GM10248 (cell line): ENCODE results near the gene UBE2I.
"Not testable (repeated sequence)": the region's sequence is repeated elsewhere in the genome, so short reads cannot be mapped to it uniquely, and the experiment has no call there.

ENCODE experiments used
- CTCF ChIA-PET: fragments of 300-600 bp; sonication (Branson Sonifier 250); formaldehyde crosslinking; extraction: SDS; loops from one replicate; lab custom pipeline; 2021; ENCODE audit warnings: antibody characterized with exemption; lab: Yijun Ruan, JAX
- POLR2A ChIA-PET: fragments of 350-650 bp; sonication (Branson Sonifier 250); formaldehyde crosslinking; extraction: SDS; loops from one replicate; lab custom pipeline; 2020; ENCODE audit warnings: antibody characterized with exemption; lab: Yijun Ruan, JAX
- DNase-seq: peaks from one replicate; pipeline ENCODE4 v3.0.0; 2012; ENCODE audit errors: extremely low spot score
- CTCF ChIP-seq: IDR thresholded peaks from 2 replicates; pipeline ENCODE4 v1.5.1; 2012; ENCODE audit warnings: mild to moderate bottlenecking, low read depth; ENCODE audit errors: extremely low read depth, missing control alignments, control extremely low read depth

The UBE2I gene

DNA sequence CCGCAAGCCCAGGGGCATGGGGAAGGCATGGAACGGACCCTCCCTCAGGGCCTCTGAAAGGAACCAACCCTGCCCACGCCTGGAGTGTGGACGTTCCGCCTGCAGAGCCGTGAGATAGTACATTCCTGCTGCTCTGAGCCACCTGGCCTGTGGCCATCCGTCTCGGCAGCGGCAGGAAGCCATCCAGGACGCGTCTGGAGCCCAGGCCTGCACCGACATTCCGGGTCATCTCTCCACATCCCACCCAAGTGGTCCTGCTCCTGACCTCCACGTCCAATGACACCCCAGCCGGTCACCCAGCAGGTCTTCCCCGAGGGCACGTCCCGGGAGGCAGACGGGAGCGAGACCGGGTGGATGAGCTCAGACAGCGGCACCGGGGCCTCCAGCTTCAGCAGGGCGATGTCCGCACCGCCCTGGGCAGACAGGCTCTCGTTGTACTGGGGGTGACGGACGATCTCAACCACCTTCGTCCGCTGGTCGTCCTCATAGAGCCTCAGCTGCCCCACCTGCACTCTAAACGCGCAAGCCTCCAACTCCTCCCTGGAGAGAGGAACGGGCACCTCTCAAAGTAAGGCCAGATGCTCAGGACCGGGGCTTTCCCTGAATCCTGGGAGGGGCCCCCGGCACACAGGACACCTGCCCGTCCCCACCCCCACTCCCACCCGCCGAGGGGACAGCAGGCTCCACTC is 21.3 kb upstream of the UBE2I start:
- ChIA-PET CTCF (interaction anchor here (1.7 kb wide), 1 partner anchor 12 kb away, joined by 7 read pairs; no protein-coding TSS in a partner anchor), POLR2A (no interaction called here)
- DNase-seq: no peak
- TF ChIP-seq CTCF: no peak

DNA sequence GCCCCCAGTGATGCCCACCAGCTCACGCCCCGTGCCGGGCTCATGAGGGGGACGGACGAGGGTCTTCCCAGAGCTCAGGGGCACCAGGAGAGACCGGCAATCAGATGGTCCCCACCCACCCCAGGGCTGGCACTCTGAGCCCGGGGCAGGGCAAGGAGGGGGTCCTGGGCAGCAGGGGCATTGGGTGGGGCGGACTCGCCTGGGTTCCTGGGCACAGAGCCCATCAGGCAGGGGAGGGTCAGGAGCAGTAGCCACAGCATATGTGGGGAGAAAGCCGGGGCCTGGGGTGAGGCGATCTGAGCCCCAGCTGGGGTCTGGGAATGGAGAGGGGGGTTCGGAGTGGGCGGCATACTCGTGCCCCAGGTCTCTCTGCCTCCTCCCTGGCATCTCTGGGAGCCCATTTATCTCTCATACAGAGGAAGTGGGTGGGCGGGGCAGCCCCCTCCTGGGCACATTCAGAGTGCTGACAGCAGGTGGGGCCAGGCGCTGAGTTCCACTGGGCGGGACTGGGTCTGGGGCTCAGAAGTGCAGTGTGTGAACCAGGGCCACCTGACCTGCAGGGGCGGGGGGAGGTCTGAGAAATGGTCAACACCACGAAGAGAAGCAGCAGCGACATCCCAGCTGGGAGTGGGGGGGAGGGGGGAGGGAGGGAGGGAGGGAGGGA is 20.5 kb upstream of the UBE2I start:
- POLR2A ChIA-PET: no interaction called here
- DNase-seq: no peak
- no peak for TF ChIP-seq CTCF
- CTCF ChIA-PET: interaction anchor here (2.8 kb wide), 1 partner anchor 12 kb away, joined by 13 read pairs; no protein-coding TSS in a partner anchor

DNA sequence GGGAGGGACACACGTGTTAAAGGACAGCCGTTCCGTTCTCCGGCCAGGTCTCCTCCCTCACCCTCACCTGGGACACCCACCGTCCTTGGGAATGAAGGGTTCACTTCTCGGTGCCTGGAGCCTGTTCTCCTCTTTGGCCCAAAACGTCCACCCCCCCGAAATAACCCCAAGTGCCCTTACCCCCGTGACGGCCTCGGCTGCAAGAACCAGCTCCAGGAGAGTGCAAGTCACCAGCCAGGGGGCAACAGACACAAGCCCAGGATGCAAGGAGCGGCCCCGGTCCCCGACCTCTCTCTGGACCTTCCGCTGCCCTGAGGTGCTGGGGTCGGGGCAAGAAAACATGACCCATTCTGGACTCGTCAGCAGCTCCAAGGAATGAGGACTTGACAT is 20.0 kb upstream of the UBE2I start:
- DNase-seq: no peak
- CTCF ChIA-PET: interaction anchor here (2.8 kb wide), 1 partner anchor 11 kb away, joined by 13 read pairs; no protein-coding TSS in a partner anchor
- no peak for TF ChIP-seq CTCF
- POLR2A ChIA-PET: interaction anchor here (0.6 to 1.2 kb wide), 2 partner anchors 53 to 322 kb away, joined by 3 to 6 read pairs; partner anchors contain the start of gene IFT140

- TF ChIP-seq CTCF: no peak
- ChIA-PET CTCF (interaction anchor here (2.8 kb wide), 1 partner anchor 10 kb away, joined by 13 read pairs; no protein-coding TSS in a partner anchor), POLR2A (interaction anchor here (0.6 to 1.2 kb wide), 2 partner anchors 53 to 322 kb away, joined by 3 to 6 read pairs; partner anchors contain the start of gene IFT140)
- DNase-seq: no peak
Observed at GRCh38 chr16:1290063-1290501, 19.4 kb upstream of the UBE2I start.

DNA sequence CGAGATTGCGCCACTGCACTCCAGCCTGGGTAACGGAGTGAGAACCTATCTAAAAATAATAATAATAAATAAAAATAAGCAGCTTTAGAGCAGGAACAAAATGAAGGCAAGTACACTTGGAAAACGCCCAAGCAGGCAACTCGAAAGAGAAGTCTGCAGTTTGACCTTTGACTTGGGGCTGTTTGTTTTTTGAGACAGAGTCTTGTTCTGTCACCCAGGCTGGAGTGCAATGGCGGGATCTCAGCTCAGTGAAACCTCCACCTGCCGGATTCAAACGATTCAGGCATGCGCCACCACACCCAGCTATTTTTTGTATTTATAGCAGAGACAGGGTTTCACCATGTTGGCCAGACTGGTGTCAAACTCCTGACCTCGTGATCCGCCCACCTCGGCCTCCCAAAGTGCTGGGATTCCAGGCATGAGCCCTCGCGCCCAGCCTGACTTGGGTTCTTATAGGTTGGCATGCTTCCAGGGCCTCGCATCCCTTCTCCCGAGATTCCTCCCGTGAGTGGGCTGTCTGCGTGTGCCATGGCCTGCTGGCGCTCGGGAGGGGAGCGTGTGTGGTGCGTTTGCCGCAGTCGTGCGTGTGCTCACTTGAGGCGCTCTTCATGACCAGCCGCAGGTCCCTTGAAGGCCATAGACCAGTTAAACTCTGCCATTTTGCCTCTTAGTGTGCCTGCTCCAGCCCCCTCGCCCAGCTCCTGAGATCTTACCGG is 18.4 kb upstream of the UBE2I start:
- ChIA-PET CTCF (interaction anchor here (2.8 kb wide), 1 partner anchor 9 kb away, joined by 13 read pairs; no protein-coding TSS in a partner anchor), POLR2A (no interaction called here)
- no peak for TF ChIP-seq CTCF
- DNase-seq: no peak

DNA sequence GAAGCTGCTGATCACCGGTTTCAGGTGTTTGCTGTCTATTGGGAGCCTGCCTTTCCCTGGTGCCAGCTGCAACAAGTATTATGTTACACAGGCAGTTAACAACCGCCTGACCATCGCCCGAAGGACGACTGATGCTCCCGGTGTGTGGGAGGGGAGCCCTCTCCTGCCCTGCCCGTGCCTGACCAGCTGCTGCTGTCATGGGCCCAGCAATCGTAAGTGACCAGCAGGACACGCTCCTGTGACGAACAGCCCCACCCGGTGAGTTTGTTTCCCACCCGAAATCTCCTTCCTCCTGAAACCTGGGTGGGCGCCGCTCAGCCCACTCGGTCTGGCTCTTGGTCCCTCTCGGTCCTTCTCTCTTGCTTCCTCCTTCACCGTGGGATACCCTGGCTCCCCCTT is 17.9 kb upstream of the UBE2I start:
- POLR2A ChIA-PET: no interaction called here
- CTCF ChIA-PET: interaction anchor here (2.8 kb wide), 1 partner anchor 9 kb away, joined by 13 read pairs; no protein-coding TSS in a partner anchor
- DNase-seq: no peak
- TF ChIP-seq CTCF: no peak

DNA sequence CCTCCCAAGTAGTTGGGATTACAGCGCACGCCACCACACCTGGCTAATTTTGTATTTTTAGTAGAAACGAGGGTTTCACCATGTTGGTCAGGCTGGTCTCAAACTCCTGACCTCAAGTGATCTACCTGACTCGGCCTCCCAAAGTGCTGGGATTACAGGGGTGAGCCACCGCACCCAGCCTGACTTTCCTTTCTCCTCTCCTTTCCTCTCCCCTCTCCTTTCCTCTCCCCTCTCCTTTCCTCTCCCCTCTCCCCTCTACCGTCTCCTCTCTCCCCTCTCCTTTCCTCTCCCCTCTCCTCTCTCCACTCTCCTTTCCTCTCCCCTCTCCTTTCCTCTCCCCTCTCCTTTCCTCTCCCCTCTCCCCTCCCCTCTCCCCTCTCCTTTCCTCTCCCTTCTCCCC is 17.2 kb upstream of the UBE2I start:
- POLR2A ChIA-PET: interaction anchor here (0.6 kb wide), 1 partner anchor 111 kb away, joined by 7 read pairs; no protein-coding TSS in a partner anchor
- CTCF ChIA-PET: interaction anchor here (1.2 kb wide), 1 partner anchor 9 kb away, joined by 3 read pairs; no protein-coding TSS in a partner anchor
- DNase-seq: not testable (repeated sequence)

DNA sequence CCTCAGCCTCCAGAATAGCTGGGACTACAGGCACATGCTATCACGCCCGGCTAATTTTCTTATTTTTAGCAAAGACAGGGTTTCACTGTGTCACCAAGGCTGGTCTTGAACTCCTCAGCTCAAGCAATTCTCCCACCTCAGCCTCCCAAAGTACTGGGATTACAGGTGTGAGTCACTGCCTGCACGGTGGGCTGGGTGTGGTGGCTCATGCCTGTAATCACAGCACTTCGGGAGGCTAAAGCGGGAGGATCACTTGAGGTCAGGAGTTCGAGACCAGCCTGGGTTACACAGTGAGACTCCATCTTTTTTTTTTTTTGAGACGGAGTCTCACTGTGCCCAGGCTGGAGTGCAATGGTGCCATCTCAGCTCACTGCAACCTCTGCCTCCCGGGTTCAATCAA is 16.6 kb upstream of the UBE2I start:
- CTCF ChIA-PET: interaction anchor here (0.9 to 1.2 kb wide), 2 partner anchors 8 to 70 kb away, joined by 3 to 5 read pairs; no protein-coding TSS in a partner anchor
- DNase-seq, POLR2A ChIA-PET: not testable (repeated sequence)
